Fibroblast of gingiva (primary cell): ENCODE results near the gene CCS.
"Not testable (repeated sequence)": the region's sequence is repeated elsewhere in the genome, so short reads cannot be mapped to it uniquely, and the experiment has no call there.

Source experiments
- DNase-seq: peaks from one replicate; pipeline ENCODE4 v3.0.0-alpha.2; 2011; ENCODE audit warnings: low read depth

Gene CCS

GRCh38 chr11:66561178-66561974, 31.6 kb upstream of the CCS start:
- DNase-seq = no peak

GRCh38 chr11:66561975-66562248, 31.1 kb upstream of the CCS start:
- DNase-seq = no peak

- no peak for DNase-seq
These were observed 30.7 kb upstream of the CCS start for GRCh38 chr11:66562275-66562674.

- no peak for DNase-seq
These were observed 29.9 kb upstream of the CCS start for GRCh38 chr11:66562907-66563583.

- DNase-seq = no peak
These were observed 29.2 kb upstream of the CCS start for GRCh38 chr11:66563832-66564231.

GRCh38 chr11:66564538-66564937, 28.4 kb upstream of the CCS start:
- DNase-seq = no peak

GRCh38 chr11:66564984-66565383, 28.0 kb upstream of the CCS start:
- DNase-seq = no peak

- DNase-seq = no peak
These were observed 26.8 kb upstream of the CCS start for GRCh38 chr11:66566221-66566620.

- DNase-seq = no peak
These were observed 25.2 kb upstream of the CCS start for GRCh38 chr11:66567787-66568123.

GRCh38 chr11:66568124-66568916, 24.7 kb upstream of the CCS start, which contains the start of gene CTSF:
TSS of gene CTSF (minus strand) at chr11:66568606. CDS start at chr11:66568486, 120 bp downstream.
- DNase-seq = peak; percentile 69

- no peak for DNase-seq
These were observed 23.9 kb upstream of the CCS start for GRCh38 chr11:66569076-66569475.

GRCh38 chr11:66570079-66570849, 22.7 kb upstream of the CCS start:
- no peak for DNase-seq

GRCh38 chr11:66570850-66571180, 22.2 kb upstream of the CCS start:
- DNase-seq = no peak

GRCh38 chr11:66579017-66579606, 13.9 kb upstream of the CCS start:
- peak; percentile 47 for DNase-seq

- DNase-seq = no peak
These were observed 12.2 kb upstream of the CCS start for GRCh38 chr11:66580803-66581202.

- no peak for DNase-seq
These were observed 11.7 kb upstream of the CCS start for GRCh38 chr11:66581261-66581660.

- not testable (repeated sequence) for DNase-seq
These were observed 10.3 kb upstream of the CCS start for GRCh38 chr11:66582565-66583147.

GRCh38 chr11:66585447-66585846, 7.5 kb upstream of the CCS start:
- DNase-seq = not testable (repeated sequence)

- DNase-seq = no peak
These were observed 6.8 kb upstream of the CCS start for GRCh38 chr11:66586136-66586535.

- DNase-seq = not testable (repeated sequence)
These were observed 3.7 kb upstream of the CCS start for GRCh38 chr11:66589315-66589714.

GRCh38 chr11:66589996-66590675, 2.8 kb upstream of the CCS start:
- no peak for DNase-seq
